HG03064 (cell line): ENCODE results near the gene ZDHHC14.

Experiments
- ATAC-seq: cut with Tn5 transposase; IDR thresholded peaks from one replicate; pipeline ENCODE4 v1.9.1; 2021; ENCODE audit warnings: low read depth; ENCODE audit not compliant: unreplicated experiment

Gene ZDHHC14

DNA sequence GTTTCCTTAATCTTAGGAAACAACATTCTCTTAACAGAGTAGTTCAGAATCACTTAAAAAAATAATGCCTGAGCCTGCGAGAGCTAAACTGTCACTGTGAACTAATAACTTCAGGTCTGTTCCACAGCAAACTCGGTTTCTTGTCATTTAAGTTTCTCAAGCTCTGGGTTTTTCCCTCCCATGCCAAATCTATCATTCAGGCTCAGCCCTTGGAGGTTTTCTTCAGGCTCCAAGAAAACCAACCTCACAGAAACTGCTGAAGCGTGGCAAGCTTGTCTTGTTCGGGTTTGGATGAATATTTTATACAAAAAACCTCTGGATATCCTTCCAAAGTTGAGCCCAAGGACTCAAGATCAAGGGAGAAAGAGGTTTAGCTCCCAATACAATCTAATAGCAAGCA lies 342.4 kb downstream of the ZDHHC14 start:
- ATAC-seq = no peak

DNA sequence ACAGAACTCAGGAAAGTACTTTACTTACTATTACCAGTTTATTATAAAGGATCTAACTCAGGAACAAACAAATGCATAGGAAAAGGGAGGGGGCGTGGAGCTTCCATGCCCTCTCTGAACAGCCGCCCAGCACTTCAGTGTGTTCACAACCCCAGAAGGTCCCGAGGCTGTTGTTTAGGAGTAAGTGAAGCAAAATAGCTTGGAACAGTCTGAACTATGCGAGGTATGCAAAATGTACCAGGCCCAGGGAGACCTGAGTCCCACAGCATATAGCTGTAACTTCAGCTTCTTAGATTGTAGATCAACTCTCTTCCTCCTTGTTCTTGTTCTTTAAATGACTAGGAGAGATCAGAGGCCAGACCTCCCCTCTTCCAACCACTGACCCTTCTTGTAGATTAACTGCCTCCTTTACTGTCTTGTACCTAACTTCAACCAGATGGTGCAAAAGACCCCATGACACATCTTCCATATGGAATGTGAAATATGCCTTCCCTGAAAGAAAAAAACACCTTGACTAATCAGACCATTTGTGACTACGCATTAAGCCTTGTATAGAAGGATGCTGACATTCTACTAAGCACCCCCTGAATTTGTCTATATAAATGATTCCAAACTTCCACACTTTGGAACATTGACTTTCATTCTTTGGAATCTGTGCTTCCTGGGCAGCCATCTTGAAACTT lies 343.3 kb downstream of the ZDHHC14 start:
- ATAC-seq = no peak

DNA sequence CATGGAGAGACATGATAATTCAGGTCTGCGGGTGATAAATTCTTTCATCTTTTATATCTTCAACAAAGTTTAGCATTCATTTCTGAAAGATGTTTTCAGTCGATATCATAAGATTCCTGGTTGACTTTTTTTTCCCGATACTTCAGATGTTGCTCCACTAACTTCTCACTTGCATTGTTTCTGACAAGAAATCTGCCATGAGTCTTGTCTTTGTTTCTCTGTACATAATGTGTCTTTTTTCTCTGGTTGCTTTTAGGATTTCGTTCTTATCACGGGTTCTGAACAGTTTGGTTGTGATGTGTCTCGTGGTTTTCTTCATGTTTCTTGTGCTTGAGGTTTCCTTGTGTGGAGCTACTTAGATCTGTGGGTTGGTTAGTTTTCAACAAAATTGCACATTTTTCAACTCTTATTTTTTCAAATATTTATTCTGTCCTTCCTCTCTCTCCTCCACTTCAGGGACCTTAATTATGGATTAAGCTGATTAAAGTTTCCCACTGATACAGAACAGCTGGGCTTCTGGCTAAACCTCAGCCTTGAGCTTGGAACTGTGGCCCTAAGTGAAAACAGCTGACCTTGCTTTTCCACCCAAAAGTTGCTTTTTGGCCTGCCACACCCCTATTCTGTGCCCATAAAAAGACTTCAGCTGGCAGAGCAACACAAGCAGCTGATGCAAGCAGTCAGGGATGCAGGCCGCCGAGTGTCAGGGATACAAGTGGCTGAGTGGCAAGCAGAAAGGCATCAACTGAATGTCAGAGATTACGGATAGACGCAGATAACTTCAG lies 344.2 kb downstream of the ZDHHC14 start:
- no peak for ATAC-seq

DNA sequence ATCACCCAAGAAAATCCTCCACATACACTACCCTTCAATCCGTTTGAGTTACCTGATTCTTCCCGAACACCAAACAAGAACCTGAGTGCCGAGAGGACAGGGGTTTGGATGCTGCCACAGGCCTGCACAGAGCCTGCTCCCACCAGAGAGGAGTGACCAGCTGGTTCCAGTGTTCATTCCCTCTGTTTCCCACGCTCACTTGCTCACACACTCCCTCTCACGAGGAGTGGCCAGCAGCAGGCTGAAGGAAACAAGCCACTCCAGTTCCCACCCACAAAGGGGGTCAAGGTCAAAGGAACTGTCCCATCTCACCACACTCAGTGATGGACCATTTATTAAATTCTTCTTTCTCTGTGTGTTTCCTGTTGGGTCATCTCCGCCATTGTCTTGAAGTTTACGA lies 344.8 kb downstream of the ZDHHC14 start:
- no peak for ATAC-seq

DNA sequence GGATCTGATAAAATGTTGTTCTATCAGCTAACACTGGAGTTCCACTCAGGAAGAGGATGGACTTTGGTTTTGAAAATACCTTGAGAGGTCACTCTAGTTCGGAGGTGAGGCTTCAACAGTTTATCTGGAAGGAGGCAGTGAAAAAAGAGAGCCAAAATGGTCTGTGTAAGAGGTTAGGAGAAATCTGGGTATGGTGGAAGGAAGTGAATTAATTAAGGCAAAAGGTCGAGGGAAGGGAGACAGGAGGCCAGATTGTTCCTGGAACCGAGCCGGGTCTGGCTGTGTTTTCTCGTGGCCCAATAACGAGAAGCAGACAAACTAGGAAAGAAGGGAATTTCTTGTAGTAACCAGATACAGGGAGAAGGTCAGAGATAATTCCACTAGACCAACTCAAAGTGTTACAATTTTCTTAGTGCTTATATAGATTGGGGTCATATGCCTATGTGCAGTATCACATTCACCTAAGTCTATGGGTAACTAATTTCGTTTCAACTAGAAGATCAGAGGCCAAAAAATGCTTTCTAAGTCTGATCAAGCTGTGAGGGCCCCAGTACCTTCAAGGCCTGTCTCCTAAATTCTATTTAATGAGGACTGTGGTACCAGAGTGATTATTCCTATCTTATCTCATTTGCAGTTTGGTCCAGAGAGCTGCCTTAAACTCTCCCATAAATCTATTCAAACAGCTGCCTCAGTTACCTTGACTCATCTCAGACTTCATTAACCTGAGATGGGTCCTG lies 346.1 kb downstream of the ZDHHC14 start:
- ATAC-seq = no peak
